Measurements from ENCODE around the gene SCNN1A.

The SCNN1A gene

GRCh38 chr12:6322352-6322751 lies 53.0 kb downstream of the SCNN1A start:
- in situ Hi-C loops (cut with HindIII; ENCODE audit: low sequenced_read_pairs), result loop anchor here (5.0 to 10.0 kb wide), 2 partner anchors 70 to 152 kb away; partner anchors contain the start of gene VAMP1

DNA sequence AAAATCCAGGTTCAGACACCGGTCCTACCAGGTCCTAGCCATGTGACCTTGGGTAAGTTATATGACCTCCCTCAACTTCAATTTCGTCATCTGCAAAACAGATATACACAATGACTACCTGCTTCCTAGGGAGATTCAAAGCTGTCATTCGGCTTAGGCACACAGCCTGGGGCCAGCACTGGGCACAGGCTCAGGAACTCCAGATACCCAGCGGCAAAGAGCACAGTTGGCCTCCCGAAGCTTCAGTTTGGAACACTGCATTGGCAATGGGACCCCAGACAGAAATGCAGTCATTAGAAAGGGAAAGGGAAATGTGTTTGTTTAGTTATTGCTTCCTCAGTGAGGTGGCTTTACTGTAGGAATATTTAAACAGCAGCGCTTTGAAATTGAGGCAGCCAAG lies 53.5 kb downstream of the SCNN1A start:
- in situ Hi-C loops (cut with HindIII; ENCODE audit: low sequenced_read_pairs), result loop anchor here (5.0 to 10.0 kb wide), 2 partner anchors 70 to 153 kb away; partner anchors contain the start of gene VAMP1

DNA sequence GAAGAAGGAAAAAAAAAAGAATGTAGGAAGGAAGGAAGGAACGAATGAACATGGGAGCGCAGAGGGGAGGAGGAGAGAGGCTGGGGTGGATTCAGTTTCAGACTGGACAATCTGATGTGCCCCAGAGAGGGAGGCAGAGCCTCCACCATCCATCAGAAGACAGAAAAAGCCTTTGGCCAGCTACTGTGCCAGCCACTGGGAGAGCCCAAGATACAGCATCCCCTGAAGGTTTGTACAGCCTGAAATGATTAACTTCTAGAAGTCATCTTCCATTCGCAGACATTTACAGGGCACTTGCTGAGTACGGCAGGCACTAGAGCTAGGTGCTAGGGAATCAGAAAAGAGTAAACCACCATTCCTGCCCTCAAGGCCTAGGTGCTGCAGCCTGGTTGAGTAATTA lies 55.9 kb downstream of the SCNN1A start:
- in situ Hi-C loops (cut with HindIII; ENCODE audit: low sequenced_read_pairs), result no loop called here

- in situ Hi-C loops (cut with HindIII; ENCODE audit: low sequenced_read_pairs), result no loop called here
These were observed 56.9 kb downstream of the SCNN1A start for GRCh38 chr12:6318440-6318879.

DNA sequence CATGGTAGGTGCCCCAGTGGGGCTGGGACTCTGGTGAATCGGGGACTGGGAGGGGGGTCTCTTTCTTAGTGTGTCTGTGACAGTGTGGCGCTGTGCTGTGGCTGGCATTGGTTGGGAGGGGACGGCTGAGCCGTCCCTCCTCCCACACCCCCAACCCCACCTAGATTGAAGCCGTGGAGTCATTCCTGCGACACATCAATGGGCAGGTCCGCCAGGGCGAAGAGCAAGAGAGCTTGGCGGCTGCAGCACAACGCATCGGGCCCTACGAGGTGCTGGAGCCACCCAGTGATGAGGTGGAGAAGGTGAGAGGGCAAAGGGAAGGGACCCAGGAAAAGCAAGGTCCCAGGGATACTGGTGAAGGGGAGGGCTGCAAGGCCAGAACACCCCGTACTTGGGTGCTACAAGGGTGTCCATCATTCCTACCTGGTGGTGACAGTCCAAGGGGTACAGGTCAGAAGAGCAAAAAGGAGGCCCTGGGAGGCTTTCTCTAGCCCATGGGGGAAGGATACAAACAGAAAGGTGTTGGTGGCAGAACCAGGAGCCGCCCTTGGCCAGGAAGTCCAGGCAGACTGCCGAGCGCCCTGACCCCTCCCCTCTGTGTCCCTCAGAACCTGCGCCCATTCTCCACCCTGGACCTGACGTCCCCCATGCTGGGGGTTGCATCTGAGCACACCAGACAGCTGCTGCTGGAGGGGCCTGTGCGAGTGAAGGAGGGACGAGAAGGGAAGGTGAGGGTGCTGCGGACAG lies 57.5 kb downstream of the SCNN1A start:
- in situ Hi-C loops (cut with HindIII; ENCODE audit: low sequenced_read_pairs), result no loop called here

DNA sequence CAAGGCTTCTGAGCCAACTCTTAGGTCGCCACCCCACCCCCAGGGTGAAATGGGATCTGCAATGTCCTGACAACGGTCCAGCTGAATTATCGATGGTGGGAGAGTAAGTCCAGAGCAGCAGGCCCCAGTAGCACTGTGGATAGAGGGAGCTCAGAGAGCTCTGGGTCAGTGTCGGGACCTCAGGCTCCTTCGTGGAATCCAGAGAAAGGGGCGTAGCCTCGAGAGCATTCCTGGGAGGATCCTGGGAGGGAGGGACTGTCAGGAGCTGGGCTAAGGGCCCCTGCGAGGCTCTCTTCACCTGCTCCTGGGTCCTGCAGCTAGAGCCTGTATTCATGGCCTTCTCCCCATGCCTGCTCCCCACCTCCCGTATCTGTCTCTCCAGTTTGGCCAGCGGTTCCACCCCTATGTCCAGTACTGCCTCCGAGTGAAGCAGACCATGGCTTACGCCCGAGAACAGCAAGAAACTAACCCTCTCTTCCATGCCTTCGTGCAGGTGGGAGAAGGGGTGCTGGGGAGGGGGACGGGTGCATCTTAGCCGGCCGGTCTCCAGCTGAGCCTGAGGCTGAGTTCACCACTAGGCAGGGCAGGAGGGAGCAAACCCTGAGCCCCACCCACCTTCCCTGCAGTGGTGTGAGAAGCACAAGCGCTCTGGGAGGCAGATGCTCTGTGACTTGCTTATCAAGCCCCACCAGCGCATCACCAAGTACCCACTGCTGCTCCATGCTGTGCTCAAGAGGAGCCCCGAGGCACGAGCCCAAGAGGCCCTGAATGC lies 58.3 kb downstream of the SCNN1A start:
- in situ Hi-C loops (cut with HindIII; ENCODE audit: low sequenced_read_pairs), result no loop called here

- in situ Hi-C loops (cut with HindIII; ENCODE audit: low sequenced_read_pairs), result no loop called here
These were observed 59.4 kb downstream of the SCNN1A start for GRCh38 chr12:6315704-6316597.

GRCh38 chr12:6315184-6315583 lies 60.2 kb downstream of the SCNN1A start:
- in situ Hi-C loops (cut with HindIII; ENCODE audit: low sequenced_read_pairs), result no loop called here

DNA sequence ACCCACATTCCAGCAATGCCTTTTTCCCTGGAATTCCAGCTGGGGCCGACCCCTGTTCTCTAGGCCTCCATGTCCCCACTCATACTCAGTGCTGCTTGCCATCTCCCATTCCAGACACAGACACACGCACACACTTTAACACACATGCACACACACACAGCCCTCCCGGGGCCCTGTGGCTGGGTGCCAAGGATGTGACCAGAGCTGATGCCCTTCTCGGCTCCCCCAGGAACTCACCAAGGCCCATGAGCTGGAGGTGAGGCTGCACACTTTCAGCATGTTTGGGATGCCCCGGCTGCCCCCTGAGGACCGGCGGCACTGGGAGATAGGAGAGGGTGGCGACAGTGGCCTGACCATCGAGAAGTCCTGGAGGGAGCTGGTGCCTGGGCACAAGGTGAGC lies 60.6 kb downstream of the SCNN1A start:
- in situ Hi-C loops (cut with HindIII; ENCODE audit: low sequenced_read_pairs), result no loop called here

- in situ Hi-C loops (cut with HindIII; ENCODE audit: low sequenced_read_pairs), result no loop called here
These were observed 61.9 kb downstream of the SCNN1A start for GRCh38 chr12:6313326-6313940.

GRCh38 chr12:6312529-6313325 lies 62.6 kb downstream of the SCNN1A start:
- in situ Hi-C loops (cut with HindIII; ENCODE audit: low sequenced_read_pairs), result no loop called here

DNA sequence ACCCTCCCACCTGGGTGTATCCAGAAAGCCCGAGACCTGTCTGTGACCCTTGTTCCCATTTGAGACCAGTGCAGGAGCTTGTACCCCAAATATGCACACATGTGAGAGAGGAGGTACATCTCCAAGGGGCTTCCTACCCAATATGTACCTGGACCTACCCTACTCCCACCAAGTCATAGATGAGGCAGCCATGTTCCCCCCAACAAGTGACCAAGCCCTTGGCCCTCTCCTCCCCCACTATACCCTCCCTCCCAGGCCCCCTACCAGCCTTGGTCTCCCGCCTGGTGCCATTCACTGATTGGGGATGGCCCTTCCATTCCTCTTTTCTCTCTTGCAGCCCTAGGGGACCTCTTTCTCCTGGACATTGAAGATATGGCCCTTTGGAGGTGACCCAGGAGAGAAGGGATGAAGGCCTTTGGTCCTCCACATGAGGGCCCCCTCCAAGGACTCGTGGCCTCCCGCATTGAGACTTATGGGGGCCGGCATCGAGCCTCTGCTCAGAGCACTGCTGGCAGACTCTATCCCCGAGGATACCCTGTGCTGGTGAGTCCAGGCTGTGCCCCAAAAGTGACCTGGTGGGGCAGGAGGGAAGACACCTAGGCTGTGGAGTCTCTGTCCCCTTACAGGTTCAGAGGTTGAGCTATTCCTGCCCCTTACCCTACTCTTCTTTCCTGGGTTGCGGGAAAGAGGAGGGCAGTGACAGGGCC lies 63.4 kb downstream of the SCNN1A start:
- in situ Hi-C loops (cut with HindIII; ENCODE audit: low sequenced_read_pairs), result no loop called here

DNA sequence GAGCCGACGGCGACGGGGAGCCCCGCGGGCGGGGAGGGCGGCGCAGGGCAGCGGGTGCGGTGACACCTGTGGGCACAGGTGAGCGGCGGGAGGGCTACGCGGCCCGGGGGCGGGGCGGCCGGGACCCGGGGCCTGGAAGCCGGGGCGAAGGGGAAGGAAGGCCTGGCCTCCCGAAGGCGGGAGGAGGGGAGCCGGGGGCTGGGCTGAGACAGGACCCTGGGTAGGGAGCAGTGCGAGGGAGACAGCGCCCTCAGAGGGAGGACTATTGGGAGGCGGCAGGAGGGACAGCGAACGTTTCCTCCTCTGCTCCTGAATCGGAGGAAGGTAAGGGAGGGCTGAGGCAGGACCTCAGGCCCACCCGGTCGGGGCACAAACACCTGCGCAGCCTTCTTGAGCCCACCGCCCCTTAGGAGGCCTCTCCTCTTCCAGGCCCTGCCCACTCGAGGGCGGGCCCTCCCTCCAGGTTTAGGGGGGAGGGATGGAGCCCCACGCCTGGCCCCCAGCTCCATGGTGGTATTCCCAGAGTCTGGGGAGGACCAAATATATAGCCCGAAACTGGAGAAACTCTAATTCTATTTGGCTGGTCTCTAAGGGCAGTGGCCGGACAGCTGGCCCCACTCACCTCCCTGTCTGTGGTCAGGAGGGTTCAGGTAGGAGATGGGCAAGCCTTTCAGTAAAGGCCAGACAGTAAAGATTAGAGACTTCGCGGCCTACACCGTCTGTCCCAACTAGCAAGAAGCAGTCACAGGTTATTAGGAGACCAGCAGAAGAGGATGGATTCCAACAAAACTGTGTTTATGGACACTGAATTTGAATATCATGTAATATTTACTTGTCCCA lies 64.4 kb downstream of the SCNN1A start:
- in situ Hi-C loops (cut with HindIII; ENCODE audit: low sequenced_read_pairs), result no loop called here

DNA sequence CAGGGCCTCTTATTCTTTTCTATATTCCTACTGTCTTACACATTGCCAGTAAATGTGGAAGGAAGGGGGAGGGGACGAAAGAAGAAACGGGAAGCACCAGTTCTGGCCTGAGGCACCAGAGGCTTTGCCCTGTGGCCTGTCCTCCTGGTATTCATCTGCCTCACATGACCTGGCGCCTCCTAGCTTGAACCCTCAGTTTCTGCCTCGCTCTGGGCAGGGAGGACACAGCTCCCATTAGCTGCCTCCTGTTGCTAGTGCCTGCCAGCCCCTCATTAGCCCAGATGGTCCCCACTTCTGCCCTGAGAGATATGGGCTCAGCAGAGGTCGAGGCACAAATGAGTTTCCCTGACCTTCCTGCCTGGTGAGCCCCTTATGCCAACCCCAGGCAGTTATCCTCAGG lies 67.8 kb downstream of the SCNN1A start:
- in situ Hi-C loops (cut with HindIII; ENCODE audit: low sequenced_read_pairs), result no loop called here

GRCh38 chr12:6306599-6307220 lies 68.7 kb downstream of the SCNN1A start:
- in situ Hi-C loops (cut with HindIII; ENCODE audit: low sequenced_read_pairs), result no loop called here

- in situ Hi-C loops (cut with HindIII; ENCODE audit: low sequenced_read_pairs), result no loop called here
These were observed 69.2 kb downstream of the SCNN1A start for GRCh38 chr12:6306151-6306550.

- in situ Hi-C loops (cut with HindIII; ENCODE audit: low sequenced_read_pairs), result no loop called here
These were observed 72.3 kb downstream of the SCNN1A start for GRCh38 chr12:6303071-6303470.

DNA sequence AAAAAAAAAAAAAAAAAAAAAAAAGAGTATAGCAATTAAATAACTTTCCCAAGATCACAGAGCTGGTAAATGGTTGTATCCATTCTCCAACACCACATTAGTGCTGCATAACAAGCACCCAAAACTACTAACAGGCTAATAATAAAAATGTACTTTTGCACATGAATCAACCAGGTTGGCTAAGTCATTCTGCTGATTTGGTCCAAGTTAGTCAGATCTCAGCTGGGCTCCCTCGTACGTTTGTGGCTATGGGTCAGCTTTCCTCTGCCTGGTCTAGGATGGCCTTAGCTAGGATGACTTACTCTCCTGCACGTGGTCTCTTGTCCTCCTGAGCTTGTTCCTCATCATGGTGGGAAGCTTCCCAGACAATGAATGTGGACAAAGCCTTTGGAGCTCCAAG lies 72.7 kb downstream of the SCNN1A start:
- in situ Hi-C loops (cut with HindIII; ENCODE audit: low sequenced_read_pairs), result no loop called here

Measured in endothelial cell of hepatic sinusoid (primary cell).